Measurements from ENCODE around the gene ANXA8.

ANXA8 gene

GRCh38 chr10:47445720-47446119 lies 38.2 kb downstream of the ANXA8 start:
- Mint-ChIP-seq H3K9me3 (peaks cover 15% of the 10 kb centered on the region), H3K4me1 (peaks cover 10% of the 10 kb centered on the region), H3K4me3 (no peak overlapping the region), H3K27me3 (peaks cover 6% of the 10 kb centered on the region), H3K27ac (no peak overlapping the region), H3K36me3 (ENCODE audit: low read depth) (peaks cover 4% of the 10 kb centered on the region)
- ATAC-seq (no peak), DNase-seq (no peak)

GRCh38 chr10:47444047-47444446 lies 39.9 kb downstream of the ANXA8 start:
- H3K9me3 Mint-ChIP-seq = peaks cover 15% of the 10 kb centered on the region

GRCh38 chr10:47443145-47443544 lies 40.8 kb downstream of the ANXA8 start:
- Mint-ChIP-seq H3K27ac (no peak overlapping the region), H3K4me1 (no peaks in the 10 kb centered on the region), H3K36me3 (ENCODE audit: low read depth) (peaks cover 4% of the 10 kb centered on the region), H3K27me3 (peaks cover 10% of the 10 kb centered on the region), H3K9me3 (peaks cover 20% of the 10 kb centered on the region), H3K4me3 (no peak overlapping the region)
- DNase-seq (no peak), ATAC-seq (no peak)

More at GRCh38 chr10:47444047-47444446, 39.9 kb downstream of the ANXA8 start:
- peaks cover 4% of the 10 kb centered on the region for H3K36me3 Mint-ChIP-seq (ENCODE audit: low read depth)
- H3K27me3 Mint-ChIP-seq = peaks cover 10% of the 10 kb centered on the region
- peaks cover 8% of the 10 kb centered on the region for H3K4me1 Mint-ChIP-seq
- no peak overlapping the region for H3K4me3 Mint-ChIP-seq
- no peak for DNase-seq
- no peak for ATAC-seq
- H3K27ac Mint-ChIP-seq = no peak overlapping the region

- ATAC-seq (no peak), DNase-seq (no peak)
- Mint-ChIP-seq H3K36me3 (ENCODE audit: low read depth) (peaks cover 4% of the 10 kb centered on the region), H3K4me1 (no peaks in the 10 kb centered on the region), H3K27ac (no peak overlapping the region), H3K4me3 (no peak overlapping the region), H3K27me3 (peaks cover 11% of the 10 kb centered on the region), H3K9me3 (peaks cover 23% of the 10 kb centered on the region)
These were observed 41.6 kb downstream of the ANXA8 start for GRCh38 chr10:47442351-47442750.

GRCh38 chr10:47441938-47442337 lies 42.0 kb downstream of the ANXA8 start:
- H3K36me3 Mint-ChIP-seq (ENCODE audit: low read depth) = peaks cover 4% of the 10 kb centered on the region
- no peak overlapping the region for H3K4me3 Mint-ChIP-seq
- peaks cover 12% of the 10 kb centered on the region for H3K27me3 Mint-ChIP-seq
- no peak overlapping the region for H3K27ac Mint-ChIP-seq
- no peak for DNase-seq
- ATAC-seq = no peak
- H3K4me1 Mint-ChIP-seq = no peaks in the 10 kb centered on the region
- peaks cover 23% of the 10 kb centered on the region for H3K9me3 Mint-ChIP-seq

GRCh38 chr10:47440207-47440606 lies 43.7 kb downstream of the ANXA8 start:
- DNase-seq = no peak
- Mint-ChIP-seq H3K4me1 (no peaks in the 10 kb centered on the region), H3K4me3 (no peak overlapping the region), H3K36me3 (ENCODE audit: low read depth) (no peaks in the 10 kb centered on the region), H3K27ac (no peak overlapping the region), H3K27me3 (peaks cover 21% of the 10 kb centered on the region), H3K9me3 (peaks cover 14% of the 10 kb centered on the region)
- no peak for ATAC-seq

- Mint-ChIP-seq H3K4me3 (no peak overlapping the region), H3K36me3 (ENCODE audit: low read depth) (no peaks in the 10 kb centered on the region), H3K9me3 (peaks cover 18% of the 10 kb centered on the region), H3K27me3 (peaks cover 23% of the 10 kb centered on the region), H3K27ac (no peak overlapping the region), H3K4me1 (no peaks in the 10 kb centered on the region)
- no peak for ATAC-seq
- DNase-seq = no peak
These were observed 44.9 kb downstream of the ANXA8 start for GRCh38 chr10:47438857-47439474.

- H3K36me3 Mint-ChIP-seq (ENCODE audit: low read depth) = no peaks in the 10 kb centered on the region
- H3K9me3 Mint-ChIP-seq = peaks cover 15% of the 10 kb centered on the region
- ATAC-seq (no peak), DNase-seq (no peak)
- peaks cover 26% of the 10 kb centered on the region for H3K27me3 Mint-ChIP-seq
- no peak overlapping the region for H3K4me3 Mint-ChIP-seq
- H3K4me1 Mint-ChIP-seq = no peaks in the 10 kb centered on the region
- no peak overlapping the region for H3K27ac Mint-ChIP-seq
These were observed 48.8 kb downstream of the ANXA8 start for GRCh38 chr10:47435081-47435480.

- Mint-ChIP-seq H3K9me3 (no peaks in the 10 kb centered on the region), H3K36me3 (ENCODE audit: low read depth) (no peaks in the 10 kb centered on the region), H3K4me1 (no peaks in the 10 kb centered on the region), H3K27me3 (peaks cover 12% of the 10 kb centered on the region), H3K27ac (no peak overlapping the region), H3K4me3 (no peak overlapping the region)
- no peak for ATAC-seq
- DNase-seq = no peak
These were observed 58.0 kb downstream of the ANXA8 start for GRCh38 chr10:47425813-47426419.

GRCh38 chr10:47424231-47424630 lies 59.7 kb downstream of the ANXA8 start:
- DNase-seq (no peak), ATAC-seq (no peak)
- H3K27me3 Mint-ChIP-seq = peaks cover 4% of the 10 kb centered on the region
- no peak overlapping the region for H3K27ac Mint-ChIP-seq
- H3K9me3 Mint-ChIP-seq = no peaks in the 10 kb centered on the region
- H3K4me3 Mint-ChIP-seq = no peak overlapping the region
- no peaks in the 10 kb centered on the region for H3K36me3 Mint-ChIP-seq (ENCODE audit: low read depth)
- H3K4me1 Mint-ChIP-seq = no peaks in the 10 kb centered on the region

GRCh38 chr10:47423476-47423875 lies 60.4 kb downstream of the ANXA8 start:
- Mint-ChIP-seq H3K4me3 (no peak overlapping the region), H3K27me3 (no peaks in the 10 kb centered on the region), H3K4me1 (no peaks in the 10 kb centered on the region), H3K27ac (no peak overlapping the region), H3K9me3 (no peaks in the 10 kb centered on the region), H3K36me3 (ENCODE audit: low read depth) (no peaks in the 10 kb centered on the region)
- DNase-seq (no peak), ATAC-seq (no peak)

GRCh38 chr10:47421057-47421952 lies 62.6 kb downstream of the ANXA8 start:
- DNase-seq (no peak), ATAC-seq (no peak)
- Mint-ChIP-seq H3K4me3 (no peak overlapping the region), H3K9me3 (no peaks in the 10 kb centered on the region), H3K27ac (no peak overlapping the region), H3K27me3 (no peaks in the 10 kb centered on the region), H3K36me3 (ENCODE audit: low read depth) (no peaks in the 10 kb centered on the region), H3K4me1 (no peaks in the 10 kb centered on the region)

GRCh38 chr10:47420305-47421056 lies 63.4 kb downstream of the ANXA8 start:
- Mint-ChIP-seq H3K36me3 (ENCODE audit: low read depth) (no peaks in the 10 kb centered on the region), H3K4me1 (no peaks in the 10 kb centered on the region), H3K4me3 (no peak overlapping the region), H3K27me3 (no peaks in the 10 kb centered on the region), H3K27ac (no peak overlapping the region), H3K9me3 (no peaks in the 10 kb centered on the region)
- no peak for ATAC-seq
- no peak for DNase-seq

- no peak for ATAC-seq
- Mint-ChIP-seq H3K27ac (no peak overlapping the region), H3K27me3 (no peaks in the 10 kb centered on the region), H3K4me1 (no peaks in the 10 kb centered on the region), H3K36me3 (ENCODE audit: low read depth) (no peaks in the 10 kb centered on the region), H3K4me3 (no peak overlapping the region), H3K9me3 (no peaks in the 10 kb centered on the region)
- no peak for DNase-seq
These were observed 64.5 kb downstream of the ANXA8 start for GRCh38 chr10:47419421-47419820.
